GM12874 (cell line): ENCODE results near the gene CTNNA2.

Experiments used
- TF ChIP-seq, protein P1 (sequence below): IDR thresholded peaks from 2 replicates; pipeline ENCODE4 v1.5.1; 2011; ENCODE audit warnings: low read depth, mild to moderate bottlenecking, control low read depth, low read length, moderate library complexity; ENCODE audit not compliant: insufficient read depth

CTNNA2 gene

GRCh38 chr2:80246534-80246933 lies 733.7 kb downstream of the CTNNA2 start:
- TF ChIP-seq, protein P1, sequence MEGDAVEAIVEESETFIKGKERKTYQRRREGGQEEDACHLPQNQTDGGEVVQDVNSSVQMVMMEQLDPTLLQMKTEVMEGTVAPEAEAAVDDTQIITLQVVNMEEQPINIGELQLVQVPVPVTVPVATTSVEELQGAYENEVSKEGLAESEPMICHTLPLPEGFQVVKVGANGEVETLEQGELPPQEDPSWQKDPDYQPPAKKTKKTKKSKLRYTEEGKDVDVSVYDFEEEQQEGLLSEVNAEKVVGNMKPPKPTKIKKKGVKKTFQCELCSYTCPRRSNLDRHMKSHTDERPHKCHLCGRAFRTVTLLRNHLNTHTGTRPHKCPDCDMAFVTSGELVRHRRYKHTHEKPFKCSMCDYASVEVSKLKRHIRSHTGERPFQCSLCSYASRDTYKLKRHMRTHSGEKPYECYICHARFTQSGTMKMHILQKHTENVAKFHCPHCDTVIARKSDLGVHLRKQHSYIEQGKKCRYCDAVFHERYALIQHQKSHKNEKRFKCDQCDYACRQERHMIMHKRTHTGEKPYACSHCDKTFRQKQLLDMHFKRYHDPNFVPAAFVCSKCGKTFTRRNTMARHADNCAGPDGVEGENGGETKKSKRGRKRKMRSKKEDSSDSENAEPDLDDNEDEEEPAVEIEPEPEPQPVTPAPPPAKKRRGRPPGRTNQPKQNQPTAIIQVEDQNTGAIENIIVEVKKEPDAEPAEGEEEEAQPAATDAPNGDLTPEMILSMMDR, result no peak

DNA sequence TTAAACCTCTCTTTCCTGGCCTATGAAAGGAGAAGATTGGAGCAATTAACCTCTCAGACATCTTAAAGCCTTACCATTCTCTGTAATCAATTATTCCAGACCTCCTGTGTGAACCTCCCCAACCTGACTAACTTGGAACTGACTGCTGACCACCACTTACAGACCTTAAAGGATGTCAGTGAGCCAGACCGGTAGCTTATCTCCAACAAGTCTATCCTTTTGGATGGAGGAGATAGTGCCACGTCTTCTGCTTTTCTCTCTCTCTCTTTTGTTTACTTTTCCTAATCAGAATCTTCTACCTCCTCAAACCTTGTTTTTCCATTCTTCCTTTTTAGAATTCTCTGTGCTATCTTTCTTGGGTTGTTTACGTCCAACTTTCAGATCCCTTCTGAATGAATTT lies 734.5 kb downstream of the CTNNA2 start:
- TF ChIP-seq, protein P1, result no peak

DNA sequence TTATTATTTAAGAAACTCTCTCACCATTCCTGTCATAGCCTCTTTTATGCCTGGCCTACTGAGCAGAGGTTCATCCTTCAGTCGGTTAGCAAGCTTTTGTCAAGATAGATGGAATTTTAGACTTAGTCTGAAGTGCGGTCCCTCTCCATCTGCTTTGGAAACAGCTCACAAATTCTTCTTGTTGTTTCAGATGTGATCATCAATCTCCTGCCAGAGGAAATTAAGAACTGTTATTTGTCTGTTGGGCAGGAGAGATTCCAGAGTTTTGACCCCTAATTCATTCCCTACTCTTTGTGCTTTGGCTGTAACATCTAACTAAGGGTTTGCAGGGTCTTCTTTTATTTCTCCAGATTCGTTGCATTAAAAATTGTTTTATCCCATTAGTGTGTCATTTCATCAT lies 735.3 kb downstream of the CTNNA2 start:
- TF ChIP-seq, protein P1, result no peak

DNA sequence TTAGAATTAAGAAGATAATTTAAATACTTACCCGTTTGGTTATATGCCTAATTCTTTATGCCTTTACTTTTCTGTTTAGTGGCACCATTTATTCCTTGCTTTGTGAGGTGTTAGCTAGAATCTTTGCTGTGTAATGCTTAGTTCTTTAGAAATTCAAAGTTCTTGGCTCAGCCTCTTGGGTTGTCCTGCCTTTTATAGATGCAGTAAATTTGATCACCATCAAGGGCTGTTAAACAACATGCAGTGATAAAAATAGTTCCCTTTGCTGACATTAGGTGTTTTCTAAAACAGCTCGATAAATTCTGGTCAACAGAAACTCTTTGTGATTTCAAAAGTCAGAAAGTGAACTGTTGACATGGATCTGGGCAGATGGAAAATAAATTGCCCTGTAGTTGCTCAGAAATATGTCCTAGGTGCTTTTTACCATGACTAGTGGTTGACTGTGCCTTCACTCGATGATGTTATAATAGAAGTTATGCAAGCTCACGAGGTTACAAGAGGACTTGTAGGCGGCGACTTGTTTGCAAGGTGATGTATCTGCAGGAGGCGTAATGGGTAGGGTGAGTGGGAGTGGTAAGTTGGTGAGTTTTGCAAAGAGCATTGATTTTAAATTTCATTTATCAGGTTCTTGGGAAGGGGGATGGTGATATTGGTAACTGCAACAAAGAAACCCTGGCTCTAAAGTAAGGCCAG lies 739.6 kb downstream of the CTNNA2 start:
- TF ChIP-seq, protein P1, result no peak

DNA sequence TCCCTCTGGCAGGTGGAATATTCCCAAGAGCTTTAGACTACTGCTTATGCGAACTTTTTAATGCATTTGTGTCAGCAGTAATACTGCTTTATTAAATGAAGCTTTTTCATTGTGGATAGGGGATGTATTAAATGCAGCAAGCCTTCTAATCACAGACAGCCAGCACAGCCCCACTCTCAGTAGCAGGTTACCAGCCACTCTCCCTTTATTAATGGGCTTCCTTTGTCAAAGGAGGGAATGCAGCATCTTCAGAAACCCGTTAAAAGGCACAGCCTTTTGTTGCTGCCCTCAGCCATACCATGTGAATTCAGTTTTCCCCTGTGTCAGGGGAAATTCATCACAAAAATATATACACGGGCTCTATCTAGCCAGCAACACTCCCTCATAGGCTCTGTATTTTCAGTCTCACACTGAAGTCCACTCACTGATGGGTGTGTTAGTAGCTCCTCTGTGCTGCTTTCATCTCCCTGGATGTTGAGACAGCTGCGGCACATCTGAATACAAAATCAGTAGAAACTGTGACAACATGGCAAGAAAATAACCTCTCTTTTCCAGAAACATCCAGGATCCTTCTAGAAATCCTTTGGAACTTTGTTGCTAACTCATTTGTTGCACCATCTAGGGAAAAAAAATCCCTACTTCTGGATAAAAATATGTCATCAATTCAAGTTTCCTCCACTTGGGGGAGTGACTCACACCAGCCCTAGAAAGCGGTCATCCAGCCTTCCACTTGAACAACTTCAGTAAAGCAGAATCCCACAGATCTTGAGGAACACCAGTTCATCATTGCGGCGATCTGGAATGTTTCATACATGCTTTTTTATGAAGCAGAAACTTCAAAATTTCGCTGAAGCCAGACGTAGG lies 743.3 kb downstream of the CTNNA2 start:
- TF ChIP-seq, protein P1, result 0 out of 2 replicates have a peak, but pooled peaks have one; percentile 5

GRCh38 chr2:80256782-80257167 lies 743.9 kb downstream of the CTNNA2 start:
- TF ChIP-seq, protein P1, result no peak

DNA sequence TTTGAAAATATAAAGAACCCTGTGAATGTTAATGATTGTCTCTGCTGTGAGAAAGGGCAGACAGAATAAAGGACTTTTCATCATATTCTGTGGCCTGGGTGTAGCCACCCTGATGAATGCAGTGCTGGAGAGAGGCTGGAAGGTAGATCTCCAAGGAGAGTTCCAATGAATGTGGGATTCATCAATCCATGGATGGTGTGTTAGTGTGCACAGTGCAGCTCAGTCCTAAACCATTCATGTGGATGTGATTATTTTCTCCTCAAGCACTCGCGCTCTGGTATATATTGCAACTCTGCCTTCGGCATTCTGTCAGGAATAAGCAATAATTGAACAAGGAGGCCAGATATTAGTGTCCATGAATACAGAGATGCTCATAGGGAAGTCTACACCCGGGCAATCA lies 744.6 kb downstream of the CTNNA2 start:
- TF ChIP-seq, protein P1, result no peak
